Panc1 (cell line): Measurements from ENCODE around the gene MS4A15. TPM values are rescaled to one million over a fixed set of nuclear protein-coding genes. Genes with fewer than 3 reads are reported as not detected.

Experiments
- ATAC-seq: fragments of 200-7000 bp; cut with Tn5 transposase; 2 replicates; pipeline ENCODE4 v1.9.1; 2020; ENCODE audit warnings: mild to moderate bottlenecking, moderate library complexity
- BruUV-seq: library from RNA; stranded (reverse); fragments of 400-500 nt; replicated peaks from 2 replicates; lab custom pipeline; 2021; lab: Mats Ljungman, UMichigan
- CTCF ChIA-PET: fragments of 300-600 bp; sonication (Branson Sonifier 250); formaldehyde crosslinking; loops from one replicate; lab custom pipeline; 2022; ENCODE audit warnings: antibody characterized with exemption; lab: Charles Lee
- POLR2A ChIA-PET: fragments of 300-600 bp; sonication (Branson Sonifier 250); formaldehyde crosslinking; loops from one replicate; lab custom pipeline; 2022; ENCODE audit warnings: antibody characterized with exemption; lab: Charles Lee
- DNase-seq: peaks from one replicate; pipeline ENCODE4 v3.0.0-alpha.2; 2010; ENCODE audit warnings: low read depth, low spot score
- H3K27ac ChIP-seq: 2 replicates; pipeline ENCODE4 v1.5.1; 2011; ENCODE audit warnings: mild to moderate bottlenecking, low read length, inconsistent platforms
- H3K27me3 ChIP-seq: fragments of 200-500 bp; sonication (Bioruptor generic); 2 replicates; pipeline ENCODE4 v1.6.0; 2014; ENCODE audit warnings: low read length, inconsistent platforms; ENCODE audit not compliant: control insufficient read depth, insufficient read depth
- H3K36me3 ChIP-seq: fragments of 200-500 bp; sonication (Bioruptor generic); 2 replicates; pipeline ENCODE4 v1.5.1; 2014; ENCODE audit warnings: inconsistent platforms, mild to moderate bottlenecking, low read length, moderate library complexity; ENCODE audit not compliant: control insufficient read depth, insufficient read depth
- H3K4me1 ChIP-seq: 2 replicates; pipeline ENCODE4 v1.5.1; 2011; ENCODE audit warnings: inconsistent platforms, mild to moderate bottlenecking, low read length, moderate library complexity; ENCODE audit not compliant: control insufficient read depth, insufficient read depth
- H3K4me3 ChIP-seq, 2 experiments: 2 replicates each; pipeline ENCODE4 v1.5.1; 2011 to 2012; ENCODE audit warnings: low read depth in 2 of 2, low read length in 2 of 2, mild to moderate bottlenecking in 2 of 2, inconsistent platforms in 1 of 2, moderate library complexity in 1 of 2
- H3K9me3 ChIP-seq: fragments of 200-500 bp; sonication (Bioruptor generic); 2 replicates; pipeline ENCODE4 v1.5.1; 2014; ENCODE audit warnings: low read depth, mild to moderate bottlenecking, inconsistent platforms, low read length, moderate library complexity; ENCODE audit not compliant: control insufficient read depth, insufficient read depth
- CTCF ChIP-seq: fragments of 450-650 bp; IDR thresholded peaks from 2 replicates; pipeline ENCODE4 v1.5.1; 2017; ENCODE audit warnings: mild to moderate bottlenecking
- POLR2AphosphoS5 ChIP-seq: IDR thresholded peaks from 2 replicates; pipeline ENCODE4 v1.6.1; 2012; ENCODE audit warnings: mild to moderate bottlenecking, low read depth, low read length, moderate library complexity
- REST ChIP-seq, 2 experiments: IDR thresholded peaks; 2 replicates each; pipeline ENCODE4 v1.6.1; 2011 to 2012; ENCODE audit warnings: low read depth in 2 of 2, control low read depth in 1 of 2, low read length in 1 of 2, mild to moderate bottlenecking in 1 of 2, moderate library complexity in 1 of 2; ENCODE audit not compliant: insufficient read depth in 1 of 2
- SIN3A ChIP-seq: IDR thresholded peaks from 2 replicates; pipeline ENCODE4 v1.6.1; 2012; ENCODE audit warnings: low read depth, mild to moderate bottlenecking, low read length, moderate library complexity, borderline replicate concordance; ENCODE audit not compliant: insufficient read depth
- TCF7L2 ChIP-seq: IDR thresholded peaks from 2 replicates; pipeline ENCODE4 v1.6.1; 2011; ENCODE audit warnings: mild to moderate bottlenecking, low read depth, low read length, inconsistent platforms
- in situ Hi-C: cut with HindIII; loops from 2 replicates; pipeline ENCODE4 v1.10.0; 2016; ENCODE audit warnings: low sequenced_read_pairs, low pct_unique_long_range_greater_than_20kb
- intact Hi-C: fragments of 100-400 bp; cut with micrococcal nuclease; formaldehyde crosslinking; loops from one replicate; pipeline ENCODE4 v1.10.0; 2022; ENCODE audit not compliant: unreplicated experiment
- total RNA-seq: library from RNA; stranded (reverse); gene quantifications from one replicate; pipeline ENCODE4 v1.2.1, GENCODE V29; 2021; ENCODE audit not compliant: unreplicated experiment

Gene MS4A15
- total RNA-seq, 1 experiment from 2014 or later, result not detected

GRCh38 chr11:60747359-60747873, 9.3 kb upstream of the MS4A15 start:
- ATAC-seq, result no peak
- ChIA-PET CTCF (no interaction called here), POLR2A (no interaction called here)
- no peaks in the 10 kb centered on the region for H3K9me3 ChIP-seq
- intact Hi-C loops (no loop called here), in situ Hi-C loops (no loop called here)
- H3K36me3 ChIP-seq, result no peaks in the 10 kb centered on the region
- H3K27ac ChIP-seq, result no peak overlapping the region
- TF ChIP-seq REST (IDR thresholded peaks at IDR 0.05; ENCODE audit: insufficient read depth in 1 of 2, low read depth in 2 of 2, low read length in 1 of 2) (no peak), TCF7L2 (no peak), SIN3A (no peak), CTCF (no peak), POLR2AphosphoS5 (no peak)
- H3K4me3 ChIP-seq, result no peak overlapping the region
- no TSS peak for BruUV-seq
- H3K27me3 ChIP-seq, result peaks cover 4% of the 10 kb centered on the region; the same call in 1 of the 2 replicates
- no peak for DNase-seq
- H3K4me1 ChIP-seq, result no peaks in the 10 kb centered on the region

GRCh38 chr11:60748225-60748624, 8.4 kb upstream of the MS4A15 start:
- peaks cover 5% of the 10 kb centered on the region for H3K27me3 ChIP-seq
- CTCF ChIA-PET, result no interaction called here

More at GRCh38 chr11:60748225-60748624, 8.4 kb upstream of the MS4A15 start:
- Histone ChIP-seq H3K27ac (no peak overlapping the region), H3K4me1 (no peaks in the 10 kb centered on the region), H3K36me3 (no peaks in the 10 kb centered on the region), H3K4me3 (no peak overlapping the region), H3K9me3 (no peaks in the 10 kb centered on the region)
- no TSS peak for BruUV-seq
- TF ChIP-seq REST (IDR thresholded peaks at IDR 0.05; ENCODE audit: insufficient read depth in 1 of 2, low read depth in 2 of 2, low read length in 1 of 2) (no peak), CTCF (no peak), TCF7L2 (no peak)
- in situ Hi-C loops, result no loop called here
- POLR2A ChIA-PET, result no interaction called here
- ATAC-seq, result no peak
- no peak for DNase-seq
- intact Hi-C loops, result no loop called here
